HL-60/S4 treated with phorbol 12-myristate 13-acetate at 8.2 ng/mL for 4 days and 3 days (cell line): Measurements from ENCODE around the gene SRGAP1.
"Not testable (repeated sequence)": the region's sequence is repeated elsewhere in the genome, so short reads cannot be mapped to it uniquely, and the experiment has no call there.

Experiments
- in situ Hi-C: fragments of 300-500 bp; cut with MboI; formaldehyde crosslinking; loops from 2 replicates; pipeline ENCODE4 v1.15.0; 2022; ENCODE audit warnings: low sequenced_read_pairs

Gene SRGAP1

GRCh38 chr12:63836936-63837335 is 7.6 kb upstream of the SRGAP1 start:
- in situ Hi-C loops = no loop called here

GRCh38 chr12:63838411-63838810 is 6.1 kb upstream of the SRGAP1 start:
- in situ Hi-C loops = no loop called here

- in situ Hi-C loops = loop anchor here (10.0 kb wide), 1 partner anchor 414 kb away; no protein-coding TSS in a partner anchor
These were observed 3.5 kb upstream of the SRGAP1 start for GRCh38 chr12:63841011-63841410.

- in situ Hi-C loops = loop anchor here (10.0 kb wide), 1 partner anchor 413 kb away; no protein-coding TSS in a partner anchor
These were observed 2.9 kb upstream of the SRGAP1 start for GRCh38 chr12:63841571-63841970.

GRCh38 chr12:63842750-63843149 is 1.8 kb upstream of the SRGAP1 start:
- in situ Hi-C loops = loop anchor here (10.0 kb wide), 1 partner anchor 412 kb away; no protein-coding TSS in a partner anchor

GRCh38 chr12:63843254-63843720 is 1.2 kb upstream of the SRGAP1 start:
- in situ Hi-C loops = loop anchor here (10.0 kb wide), 1 partner anchor 412 kb away; no protein-coding TSS in a partner anchor

- in situ Hi-C loops = loop anchor here (10.0 kb wide), 1 partner anchor 411 kb away; no protein-coding TSS in a partner anchor
These were observed 644 bp upstream of the SRGAP1 start for GRCh38 chr12:63843721-63844390.

- in situ Hi-C loops = loop anchor here (10.0 kb wide), 1 partner anchor 409 kb away; no protein-coding TSS in a partner anchor
These were observed 1.2 kb downstream of the SRGAP1 start for GRCh38 chr12:63845726-63846125.

GRCh38 chr12:63846238-63846967 is 1.9 kb downstream of the SRGAP1 start:
- in situ Hi-C loops = loop anchor here (10.0 kb wide), 1 partner anchor 408 kb away; no protein-coding TSS in a partner anchor

GRCh38 chr12:63848450-63848849 is 4.0 kb downstream of the SRGAP1 start:
- in situ Hi-C loops = loop anchor here (10.0 kb wide), 1 partner anchor 406 kb away; no protein-coding TSS in a partner anchor

- in situ Hi-C loops = loop anchor here (10.0 kb wide), 1 partner anchor 406 kb away; no protein-coding TSS in a partner anchor
These were observed 4.7 kb downstream of the SRGAP1 start for GRCh38 chr12:63849106-63849620.

- in situ Hi-C loops = loop anchor here (10.0 kb wide), 1 partner anchor 405 kb away; no protein-coding TSS in a partner anchor
These were observed 5.1 kb downstream of the SRGAP1 start for GRCh38 chr12:63849641-63850040.

- in situ Hi-C loops = no loop called here
These were observed 9.5 kb downstream of the SRGAP1 start for GRCh38 chr12:63853978-63854377.

- in situ Hi-C loops = no loop called here
These were observed 10.8 kb downstream of the SRGAP1 start for GRCh38 chr12:63855299-63855698.

GRCh38 chr12:63857771-63858670 is 13.5 kb downstream of the SRGAP1 start:
- in situ Hi-C loops = no loop called here

- in situ Hi-C loops = not testable (repeated sequence)
These were observed 15.4 kb downstream of the SRGAP1 start for GRCh38 chr12:63859880-63860279.

GRCh38 chr12:63862187-63862968 is 17.9 kb downstream of the SRGAP1 start:
- in situ Hi-C loops = no loop called here

GRCh38 chr12:63862969-63863230 is 18.4 kb downstream of the SRGAP1 start:
- in situ Hi-C loops = no loop called here

- in situ Hi-C loops = no loop called here
These were observed 19.4 kb downstream of the SRGAP1 start for GRCh38 chr12:63863658-63864453.
